ENCODE data around the gene JOSD1.

The JOSD1 gene

DNA sequence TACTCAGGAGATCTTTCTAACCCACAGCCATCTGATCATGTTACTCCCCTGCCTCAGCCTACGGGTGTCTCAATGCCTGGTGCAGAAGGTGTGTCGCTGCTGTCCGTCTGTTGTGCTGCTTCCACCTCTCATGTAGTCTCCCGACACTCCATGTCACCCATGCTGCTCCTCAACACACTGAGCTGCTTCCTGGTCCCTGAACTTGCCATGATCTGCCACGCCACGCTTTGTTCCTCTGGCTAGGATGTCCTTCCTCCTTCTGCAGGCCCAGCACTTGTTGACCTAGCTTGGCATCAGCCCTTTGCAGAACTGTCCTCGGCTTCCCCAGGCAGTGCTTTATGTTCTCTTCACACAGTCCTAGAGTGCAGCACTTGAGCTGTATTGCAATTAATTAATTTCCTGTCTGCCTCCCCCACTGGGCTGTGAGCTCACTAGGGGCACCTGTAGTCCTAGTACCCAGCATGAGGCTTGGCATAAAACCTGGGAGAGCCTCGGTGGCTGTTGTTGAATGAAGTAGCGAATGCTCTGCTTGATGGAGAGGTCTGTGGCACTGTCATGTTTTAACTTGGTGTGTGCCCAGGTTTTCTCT, 14.5 kb upstream of the JOSD1 start:
- peak in 1 of 51 donors; percentile 24 for DNase-seq

DNA sequence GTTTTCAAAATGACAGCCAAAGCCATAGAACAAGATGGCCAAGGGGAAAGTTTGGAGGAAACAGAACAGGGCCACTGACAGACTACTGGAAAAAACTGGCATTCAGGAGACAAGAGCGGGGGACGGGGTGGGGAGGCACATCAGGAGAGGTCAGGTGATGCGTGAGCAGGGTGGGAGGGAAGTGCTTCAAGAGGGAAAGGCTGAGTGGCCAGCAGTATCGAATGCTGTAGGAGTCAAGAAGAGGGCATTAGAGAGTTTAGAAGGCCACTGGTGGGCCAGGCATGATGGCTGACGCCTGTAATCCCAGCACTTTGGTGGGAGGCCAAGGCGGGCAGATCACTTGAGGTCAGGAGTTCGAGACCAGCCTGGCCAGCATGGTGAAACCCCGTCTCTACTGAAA, 13.2 kb upstream of the JOSD1 start:
- peak in 1 of 51 donors; percentile 18 for DNase-seq

DNA sequence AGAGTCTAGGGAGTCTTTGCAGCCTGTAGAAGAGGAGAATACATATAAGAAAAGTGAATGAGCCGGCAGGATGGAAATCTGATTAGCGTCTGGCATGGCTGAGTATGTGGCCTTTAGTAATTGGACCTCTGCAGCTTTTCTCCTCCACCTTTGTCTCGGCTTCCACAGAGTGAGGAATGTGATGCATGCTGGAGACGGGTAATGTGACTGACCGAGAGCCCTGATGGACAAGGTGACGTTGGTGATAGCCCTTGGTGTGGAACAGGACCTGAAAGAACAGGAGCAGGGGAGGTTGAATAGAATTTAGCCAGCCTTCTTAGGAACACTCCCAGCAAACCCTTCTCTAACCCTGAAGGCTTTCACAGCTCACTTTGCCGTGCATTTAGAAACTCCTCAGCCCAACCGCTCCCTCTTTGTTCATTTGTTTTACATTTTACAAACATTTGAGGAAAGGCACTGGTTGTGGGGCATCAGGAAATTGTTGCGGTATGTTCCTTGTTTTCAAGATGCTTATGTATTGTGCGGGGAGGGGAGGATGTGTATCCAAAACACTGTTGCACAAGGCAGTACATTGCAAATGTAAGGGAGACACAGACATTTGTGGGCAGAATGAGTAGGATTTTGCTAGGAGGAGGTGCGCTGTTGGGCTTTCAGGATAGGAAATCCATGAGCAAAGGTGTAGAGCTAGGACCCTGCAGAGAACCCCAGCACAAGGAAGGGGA, 11.9 kb upstream of the JOSD1 start:
- DNase-seq, result no peak

DNA sequence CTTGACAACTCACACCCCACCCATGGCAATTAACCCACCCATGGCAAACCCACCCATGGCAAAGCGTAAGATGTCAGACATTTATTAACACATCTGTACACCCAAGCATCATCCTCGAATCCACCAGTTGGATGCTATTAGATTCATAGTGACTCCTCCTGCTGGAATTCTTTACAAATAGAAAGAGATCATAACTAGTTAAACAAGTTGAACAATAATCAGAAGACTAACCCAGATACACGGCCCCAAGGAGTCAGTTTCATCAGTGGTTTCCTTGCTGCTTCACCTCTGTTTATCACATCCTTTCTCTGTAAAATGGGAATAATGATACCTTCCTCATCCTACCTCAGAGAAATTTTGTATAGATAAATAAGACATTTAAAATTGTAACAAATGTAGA, 10.1 kb upstream of the JOSD1 start:
- DNase-seq, result no peak

DNA sequence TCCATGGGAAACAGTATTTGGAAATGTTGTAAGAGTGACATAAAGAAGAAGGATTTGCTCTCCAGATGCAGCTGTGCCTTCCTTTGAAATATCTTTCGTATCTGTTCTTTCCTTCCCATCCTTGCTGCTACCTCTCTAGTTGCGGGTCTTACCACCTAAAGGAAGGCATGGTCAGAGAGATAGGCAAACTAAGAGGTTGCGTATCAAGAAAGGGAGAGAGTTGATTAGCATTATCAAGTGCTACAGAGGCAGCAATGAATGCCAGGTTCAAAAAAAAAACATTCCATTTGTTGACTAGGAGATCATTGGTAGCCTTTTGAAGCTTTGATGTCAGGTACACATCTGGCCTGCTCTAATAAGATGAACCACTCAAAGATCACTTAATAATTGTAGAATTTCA, 9.6 kb upstream of the JOSD1 start:
- no peak for DNase-seq

DNA sequence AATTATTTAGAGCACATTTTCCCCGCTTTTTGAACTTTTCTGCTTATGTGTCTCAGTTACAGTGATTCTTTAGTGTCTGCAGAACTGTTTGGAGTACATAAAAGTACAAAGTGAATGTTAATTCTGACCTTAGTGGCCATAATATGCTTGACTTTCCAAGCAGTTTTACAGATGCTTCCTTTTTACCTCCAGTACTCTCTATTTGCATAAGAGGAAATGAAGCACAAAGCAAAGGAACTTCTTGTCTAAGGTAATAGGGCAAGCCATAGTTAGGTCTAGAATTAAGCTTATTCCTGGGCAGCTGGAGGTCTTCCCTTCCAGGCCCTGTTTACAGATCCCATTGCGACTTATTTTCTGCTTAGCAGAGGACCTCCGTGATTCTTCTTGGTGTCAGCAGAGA, 8.6 kb upstream of the JOSD1 start:
- DNase-seq, result no peak

DNA sequence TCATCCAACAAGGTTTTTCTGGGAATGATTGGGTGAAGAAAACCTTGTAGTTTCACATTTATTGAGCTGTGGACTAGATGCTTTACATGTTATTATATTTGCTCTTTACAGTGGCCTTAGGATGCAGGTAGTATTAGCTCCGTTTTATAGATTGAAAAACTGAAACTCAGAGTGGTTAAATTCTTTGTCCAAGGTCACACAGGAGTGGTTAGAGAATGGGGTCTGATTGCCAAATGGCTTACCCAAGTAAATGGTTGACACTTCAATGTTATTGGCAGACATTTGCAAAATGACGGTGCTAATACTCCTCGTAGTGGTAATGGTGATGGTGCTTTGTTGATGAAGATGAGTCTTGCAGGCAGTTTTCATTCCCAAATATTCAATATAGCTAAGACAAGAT, 7.2 kb upstream of the JOSD1 start:
- DNase-seq, result no peak

DNA sequence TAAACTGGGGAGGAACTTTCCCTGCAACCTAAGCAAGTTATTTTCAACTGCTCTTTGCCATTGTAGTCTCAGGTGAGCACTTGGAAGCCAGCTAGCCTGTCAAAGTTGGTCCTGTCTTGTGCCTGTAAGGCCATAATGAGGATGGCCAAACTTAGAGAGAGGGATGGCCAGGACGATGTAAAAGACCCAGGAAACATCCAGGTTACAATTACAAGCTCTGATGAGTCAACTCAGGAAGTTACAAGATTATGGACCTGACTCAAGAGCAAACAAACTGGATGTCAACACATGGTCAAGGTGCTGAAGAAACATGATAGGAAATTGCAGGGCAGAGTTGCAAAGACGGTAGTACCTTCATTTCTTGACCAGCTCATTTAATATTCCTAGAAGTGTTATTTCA, 6.6 kb upstream of the JOSD1 start:
- DNase-seq, result no peak

DNA sequence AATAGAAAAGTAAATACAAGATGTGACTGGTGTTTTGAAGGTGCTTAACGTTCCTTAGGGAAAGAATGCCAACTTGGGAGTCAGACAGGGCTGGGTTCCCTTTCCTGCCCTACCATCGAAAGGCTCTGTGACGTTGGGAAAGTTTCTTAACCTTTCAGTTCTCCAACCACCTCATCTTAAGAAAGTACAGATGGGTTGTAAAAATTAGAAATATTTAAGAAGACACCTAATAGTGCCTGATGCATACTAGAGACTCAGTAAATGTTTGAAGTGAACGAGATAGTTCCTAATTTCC, 6.1 kb upstream of the JOSD1 start:
- no peak for DNase-seq

DNA sequence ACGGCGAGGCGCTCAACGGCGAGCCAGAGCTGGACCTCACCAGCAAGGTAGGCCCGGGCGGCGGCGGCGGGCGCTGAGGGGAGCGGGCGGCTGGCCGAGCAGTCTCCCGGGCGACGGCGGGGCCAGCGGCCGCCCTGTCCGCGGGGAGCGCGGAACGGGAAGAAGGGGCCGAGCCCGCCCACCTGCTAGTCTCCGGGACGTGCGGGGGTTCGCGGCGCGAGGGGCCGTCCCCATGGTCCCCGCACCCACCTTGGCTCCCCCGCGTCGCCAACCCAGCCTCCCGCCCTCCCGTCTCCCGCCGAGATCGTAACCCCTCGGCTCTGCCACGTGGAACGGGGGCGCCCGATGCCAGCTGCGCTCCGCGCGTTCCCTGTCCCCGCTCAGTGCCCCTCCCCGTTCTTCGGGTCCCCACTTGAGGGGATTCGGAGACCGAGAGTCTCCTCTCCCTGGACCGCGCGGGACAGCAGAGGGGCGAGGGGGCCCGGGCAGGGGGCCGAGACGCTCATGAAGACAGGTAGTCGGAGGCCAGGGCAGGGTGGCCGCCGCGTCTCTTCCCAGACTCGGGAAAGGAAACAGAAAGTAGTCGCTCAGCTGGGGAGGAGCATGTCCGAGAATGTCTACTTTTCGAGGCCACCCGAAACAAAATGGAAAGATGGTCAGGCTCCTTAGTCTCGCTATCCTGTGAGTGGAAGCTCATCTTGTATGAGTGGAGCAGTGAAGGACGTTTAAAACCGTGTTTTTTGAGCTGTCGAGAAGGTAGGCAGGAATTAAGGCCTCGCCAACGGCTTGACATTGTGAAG, 5.6 kb upstream of the JOSD1 start:
- DNase-seq, result peak in 33 of 51 donors; percentile 26 to 77 (median 60)

DNA sequence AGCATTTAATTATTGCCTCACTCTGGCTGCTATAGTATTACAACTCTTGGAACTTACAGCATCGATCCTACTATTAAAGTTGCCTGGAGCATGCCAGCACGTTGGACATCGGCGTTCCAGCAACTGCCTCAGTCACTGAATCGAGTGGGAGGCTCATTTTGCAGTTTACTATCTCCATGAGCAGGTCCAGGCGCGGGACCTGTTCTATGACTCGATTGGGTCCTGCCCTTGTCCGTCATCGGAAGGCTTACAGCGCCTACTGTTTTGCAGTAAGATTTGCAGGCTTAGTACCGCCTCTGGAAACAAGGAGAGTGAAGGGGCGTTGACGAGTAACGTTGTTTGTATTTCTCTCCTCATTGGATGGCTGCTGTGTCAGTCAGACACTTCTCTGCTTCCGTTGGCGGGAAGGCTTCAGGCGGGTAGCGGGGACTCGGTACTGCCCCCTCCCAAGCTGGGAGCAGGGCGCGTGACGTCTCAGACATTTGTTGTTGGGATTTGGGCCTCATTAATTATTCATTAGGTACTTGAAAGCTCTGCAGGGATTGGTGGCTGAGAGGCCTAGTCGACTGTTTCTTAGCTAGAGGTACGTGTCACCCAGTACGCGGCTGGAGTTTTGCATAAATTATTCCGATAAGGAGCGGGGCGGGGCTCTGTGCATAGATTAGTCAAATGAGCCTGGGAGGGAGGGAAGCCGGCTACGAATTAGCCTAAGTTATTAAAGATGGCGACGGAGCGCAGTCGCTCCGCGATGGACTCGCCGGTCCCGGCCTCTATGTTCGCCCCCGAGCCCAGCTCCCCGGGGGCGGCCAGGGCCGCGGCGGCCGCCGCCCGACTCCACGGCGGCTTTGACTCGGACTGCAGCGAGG, 4.7 kb upstream of the JOSD1 start, which contains the start of gene GTPBP1:
Gene GTPBP1, plus strand, starts transcription at position 710 of the 866 bp plus-strand sequence. Its CDS starts 12 bp downstream, at position 722.
- DNase-seq, result peak; percentile 61 to 100 (median 99)

DNA sequence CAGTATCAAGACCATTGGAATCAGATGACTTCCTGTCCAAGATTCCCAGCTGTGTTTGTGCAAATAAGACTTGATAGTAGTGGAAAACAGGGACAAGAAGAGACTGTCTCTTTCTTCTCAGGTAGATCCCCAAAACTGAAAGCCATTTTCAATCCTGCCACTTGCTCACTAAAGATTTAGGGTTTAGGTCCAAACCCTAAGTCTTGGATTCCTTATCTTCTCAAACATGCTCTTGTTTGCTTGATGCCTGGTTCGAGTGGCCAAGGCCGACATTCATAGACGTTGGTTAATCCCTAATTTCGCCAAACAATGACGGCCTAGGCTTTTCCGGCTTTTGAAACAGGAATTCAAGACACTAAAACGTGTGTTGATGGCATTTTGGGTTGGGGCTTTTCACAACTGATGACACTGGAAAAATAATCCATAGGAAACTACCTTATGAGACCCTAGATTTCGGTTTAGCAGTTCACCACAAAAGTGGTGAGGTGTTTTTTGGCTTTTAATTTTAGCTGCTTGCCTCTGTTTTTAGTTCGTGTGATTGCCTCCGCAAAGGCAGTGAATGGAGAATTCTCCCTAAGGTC, 4.0 kb upstream of the JOSD1 start:
- no peak for DNase-seq

DNA sequence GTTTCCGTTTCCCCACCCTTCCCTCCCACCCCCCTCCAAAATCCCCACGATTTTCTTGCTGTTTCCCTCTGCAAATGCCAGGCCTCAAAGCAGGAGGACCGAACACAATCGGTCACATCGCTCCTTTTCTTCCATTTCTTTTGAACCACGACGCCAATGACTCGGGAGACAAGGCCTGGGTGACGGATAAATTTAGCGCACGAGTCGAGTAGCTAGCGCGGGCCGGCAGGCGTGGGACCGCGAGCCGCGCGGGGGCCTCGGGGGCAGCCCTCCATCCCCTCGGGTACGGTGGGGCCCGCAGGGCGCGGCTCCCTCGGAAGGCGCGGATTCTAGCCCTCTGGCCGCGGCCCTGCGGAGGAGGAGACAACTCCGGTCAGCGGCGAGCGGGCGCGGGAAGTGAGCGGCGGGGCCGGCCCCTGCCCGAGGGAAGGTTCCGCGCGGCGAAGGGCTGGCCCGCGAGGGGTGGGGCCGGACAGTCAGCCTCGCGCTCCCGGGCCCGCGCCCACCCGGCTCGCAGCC, 414 bp downstream of the JOSD1 start:
- peak in 9 of 51 donors; percentile 40 to 78 (median 59) for DNase-seq

DNA sequence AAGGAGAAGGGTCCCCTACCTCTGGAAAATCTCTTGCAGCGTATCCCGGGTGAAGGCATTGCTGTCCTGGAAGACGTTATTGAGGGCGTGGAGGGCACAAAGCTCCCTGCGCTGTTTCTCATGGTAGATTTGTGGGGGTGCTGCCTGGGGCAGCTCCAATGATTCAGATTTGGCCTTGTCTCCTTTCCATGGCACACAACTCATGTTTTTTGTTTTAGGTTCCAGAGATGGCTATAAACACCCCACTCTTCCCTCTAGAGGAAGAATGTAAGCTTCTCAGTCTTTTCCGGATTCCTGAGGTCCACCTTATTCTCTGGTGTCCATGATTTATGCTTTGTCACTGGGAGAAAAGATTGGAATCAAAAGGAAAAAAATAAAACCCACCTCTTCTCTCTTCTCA, 959 bp downstream of the JOSD1 start:
- peak in 1 of 51 donors; percentile 33 for DNase-seq

DNA sequence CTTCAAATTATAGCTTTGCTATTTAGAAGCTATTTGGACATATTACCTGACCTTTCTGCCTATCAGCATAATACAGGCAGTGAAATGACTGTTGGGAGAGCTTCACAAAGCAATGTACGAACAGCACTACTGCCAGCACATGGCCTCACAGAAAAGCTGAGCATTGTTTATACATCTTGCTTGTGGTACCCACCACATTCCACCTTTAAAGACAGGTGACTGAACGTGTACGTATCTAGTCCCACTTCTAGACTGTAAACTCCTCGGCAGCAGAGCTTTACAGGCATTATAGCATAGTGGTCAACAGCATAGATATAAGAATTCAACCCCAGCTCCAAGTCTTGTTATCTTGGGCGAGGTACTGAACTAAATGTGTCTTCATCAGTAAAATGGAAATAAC, 1.6 kb downstream of the JOSD1 start:
- DNase-seq, result no peak

DNA sequence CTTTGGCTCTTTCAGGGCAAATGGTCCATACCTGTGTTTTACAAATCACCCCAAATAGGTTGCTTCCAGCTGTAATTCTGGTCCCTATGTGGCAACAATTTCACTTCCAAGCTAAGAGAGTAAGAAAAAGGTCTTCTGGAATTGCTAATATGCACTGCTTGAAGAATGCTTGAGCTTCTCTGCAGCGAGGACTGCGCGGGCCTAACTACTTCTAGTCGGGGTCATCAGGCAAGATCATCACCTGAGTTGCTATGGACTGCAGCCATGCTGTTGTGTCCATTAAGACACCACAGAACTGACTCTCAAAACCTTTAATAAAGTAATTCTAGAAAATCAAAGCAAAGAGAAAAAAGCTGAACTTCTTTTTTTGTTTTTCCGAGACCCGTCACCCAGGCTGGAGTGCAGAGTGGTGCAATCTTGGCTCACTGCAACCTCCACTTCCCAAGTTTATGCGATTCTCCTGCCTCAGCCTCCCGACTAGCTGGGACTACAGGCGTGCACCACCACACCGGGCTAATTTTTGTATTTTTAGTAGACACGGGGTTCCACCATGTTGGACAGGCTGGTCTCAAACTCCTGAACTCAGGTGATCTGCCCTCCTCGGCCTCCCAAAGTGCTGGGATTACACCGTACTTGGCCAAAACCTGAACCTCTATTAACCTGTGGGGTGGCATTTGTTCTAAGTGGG, 2.2 kb downstream of the JOSD1 start:
- DNase-seq, result no peak

DNA sequence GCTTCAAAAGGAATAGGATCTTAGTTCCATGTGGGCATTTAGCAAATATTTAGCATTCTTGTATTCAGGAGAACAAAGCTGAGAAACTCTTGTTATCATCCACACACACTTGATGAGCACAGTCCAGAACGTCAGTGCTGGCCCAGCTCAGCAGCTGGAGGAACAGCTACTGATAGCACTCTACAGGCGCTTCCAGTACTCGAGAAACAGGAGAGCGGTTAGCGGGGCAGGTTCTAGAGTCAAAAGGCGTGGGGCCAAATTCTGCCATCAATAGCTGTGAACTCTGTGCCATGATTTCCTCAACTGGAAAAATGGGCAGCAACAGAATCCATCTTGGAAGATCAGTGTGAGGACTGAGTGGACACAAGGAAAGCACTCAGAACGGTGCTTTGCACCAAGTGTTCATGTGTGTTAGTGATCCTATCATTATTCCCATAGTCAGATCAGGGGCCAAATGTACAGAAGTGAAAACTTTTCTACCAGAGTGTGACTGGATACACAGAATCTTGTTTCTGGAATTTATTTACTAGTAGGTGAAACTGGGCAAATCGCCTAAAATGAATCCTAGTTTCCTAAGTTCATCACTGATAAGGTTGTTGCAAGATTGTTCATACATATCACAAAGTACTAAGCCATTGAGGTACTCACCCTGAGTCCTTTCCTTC, 3.2 kb downstream of the JOSD1 start:
- peak in 1 of 51 donors; percentile 11 for DNase-seq

DNA sequence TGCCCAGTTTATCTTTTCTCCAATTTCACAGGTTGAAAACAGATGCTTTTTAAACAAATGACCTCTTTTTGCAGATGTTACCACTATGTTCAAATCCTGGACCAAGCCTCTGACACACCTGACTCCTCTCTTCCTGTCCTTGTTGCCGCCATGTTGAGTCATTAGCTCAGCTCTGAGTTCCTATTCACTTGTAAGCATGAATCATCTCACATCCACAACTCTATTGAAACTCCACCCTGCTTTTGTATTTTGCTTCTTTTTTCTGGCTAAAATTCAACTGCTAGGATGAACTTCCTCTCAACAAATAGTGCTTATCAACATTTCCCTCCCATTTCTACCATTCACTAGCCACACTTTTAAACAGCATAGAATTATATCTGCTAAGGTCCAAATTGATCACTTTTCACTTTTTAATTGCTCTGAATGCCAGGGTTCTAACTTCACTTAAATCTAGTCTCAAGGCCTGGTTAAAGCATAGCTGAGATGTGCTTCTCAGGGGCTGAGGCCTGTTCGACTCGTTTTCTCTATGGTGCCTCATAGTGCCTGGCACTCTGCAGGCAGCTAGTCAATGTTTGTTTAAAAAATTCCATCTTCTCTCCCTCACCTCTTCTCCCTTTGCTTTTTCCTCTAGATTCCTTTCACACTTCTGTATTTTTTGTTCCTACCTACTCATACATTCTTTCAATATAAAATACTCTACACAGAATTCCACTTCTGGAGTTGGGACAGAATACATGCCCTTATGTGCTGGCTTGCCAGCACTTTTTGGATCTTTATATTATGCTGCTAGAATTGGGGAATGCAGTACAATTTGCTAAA, 3.9 kb downstream of the JOSD1 start:
- DNase-seq, result no peak

DNA sequence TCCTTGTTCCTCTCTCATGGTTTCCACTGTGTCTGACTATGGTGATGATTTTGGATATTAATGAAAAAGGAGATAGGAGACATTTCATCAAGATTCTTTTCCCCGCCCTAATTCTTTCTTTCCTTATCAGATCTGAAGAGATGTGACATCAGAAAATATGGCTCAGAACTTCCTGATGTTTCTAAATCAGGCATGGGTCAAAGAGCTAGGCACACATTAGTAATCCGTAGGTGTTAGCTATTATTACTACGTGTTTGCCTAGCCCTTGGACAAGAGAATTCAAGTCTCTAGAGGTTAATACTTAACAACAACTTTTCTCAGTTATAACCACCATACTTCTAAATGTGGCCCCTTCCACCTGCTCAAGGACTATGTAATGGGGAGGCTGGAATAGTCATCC, 5.8 kb downstream of the JOSD1 start:
- no peak for DNase-seq
